Anterior cingulate cortex (tissue), 58 donors: Measurements from ENCODE around the gene NAT9.

Experiments used
- DNase-seq, 58 donors: peaks; one replicate each; lab custom pipeline; 2025; lab: John Stamatoyannopoulos, UW

The NAT9 gene

GRCh38 chr17:74784125-74784810 is 8.1 kb upstream of the NAT9 start:
- DNase-seq: no peak

GRCh38 chr17:74782571-74782970 is 6.4 kb upstream of the NAT9 start:
- no peak for DNase-seq

- DNase-seq: peak in 19 of 58 donors; percentile 12 to 65 (median 45)
These were observed 4.5 kb upstream of the NAT9 start for GRCh38 chr17:74780443-74781238.

- DNase-seq: peak in 18 of 58 donors; percentile 17 to 68 (median 36)
These were observed 3.8 kb upstream of the NAT9 start for GRCh38 chr17:74779948-74780400.

GRCh38 chr17:74779501-74779900 is 3.4 kb upstream of the NAT9 start:
- no peak for DNase-seq

GRCh38 chr17:74778960-74779359 is 2.8 kb upstream of the NAT9 start:
- no peak for DNase-seq

GRCh38 chr17:74777901-74778515 is 1.9 kb upstream of the NAT9 start:
- no peak for DNase-seq

GRCh38 chr17:74776990-74777389 is 845 bp upstream of the NAT9 start:
- no peak for DNase-seq

- DNase-seq: no peak
These were observed 619 bp downstream of the NAT9 start for GRCh38 chr17:74775409-74776043.

- DNase-seq: no peak
These were observed 2.3 kb downstream of the NAT9 start for GRCh38 chr17:74773871-74774286.

GRCh38 chr17:74773414-74773813 is 2.7 kb downstream of the NAT9 start:
- no peak for DNase-seq

GRCh38 chr17:74772053-74772452 is 4.1 kb downstream of the NAT9 start:
- DNase-seq: no peak

GRCh38 chr17:74771319-74771914 is 4.7 kb downstream of the NAT9 start:
- no peak for DNase-seq

- DNase-seq: peak in 38 of 58 donors; percentile 10 to 71 (median 40)
These were observed 5.4 kb downstream of the NAT9 start for GRCh38 chr17:74770498-74771318.

GRCh38 chr17:74769856-74770497 is 6.2 kb downstream of the NAT9 start:
- DNase-seq: no peak

- DNase-seq: no peak
These were observed 6.8 kb downstream of the NAT9 start for GRCh38 chr17:74769266-74769855.

- no peak for DNase-seq
These were observed 7.4 kb downstream of the NAT9 start for GRCh38 chr17:74768763-74769114.

- peak in 52 of 58 donors; percentile 20 to 91 (median 64) for DNase-seq
These were observed 7.9 kb downstream of the NAT9 start for GRCh38 chr17:74768069-74768762.
